ENCODE measurements around the gene FOXJ2.
"Not testable (repeated sequence)": the region's sequence is repeated elsewhere in the genome, so short reads cannot be mapped to it uniquely, and the experiment has no call there.

The FOXJ2 gene

DNA sequence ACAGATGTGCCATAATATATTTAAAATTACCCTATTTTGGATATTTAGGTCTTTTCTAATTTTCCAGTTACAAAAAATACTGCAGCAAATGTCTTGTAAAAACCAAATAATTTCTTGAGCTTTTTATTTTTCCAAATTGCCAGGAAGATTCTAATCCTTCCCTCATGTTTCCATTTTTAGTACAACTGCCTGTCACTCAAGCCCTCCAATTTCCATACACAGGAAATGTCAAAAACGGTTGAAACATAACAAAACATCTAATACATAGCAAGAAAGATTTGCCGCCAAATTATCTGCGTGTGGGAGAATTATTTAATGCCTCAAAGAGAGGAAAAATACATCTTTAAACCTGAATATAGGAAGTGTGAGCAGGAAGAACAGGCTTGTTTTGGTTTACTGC, 2.3 kb upstream of the FOXJ2 start:
- DNase-seq = no peak

DNA sequence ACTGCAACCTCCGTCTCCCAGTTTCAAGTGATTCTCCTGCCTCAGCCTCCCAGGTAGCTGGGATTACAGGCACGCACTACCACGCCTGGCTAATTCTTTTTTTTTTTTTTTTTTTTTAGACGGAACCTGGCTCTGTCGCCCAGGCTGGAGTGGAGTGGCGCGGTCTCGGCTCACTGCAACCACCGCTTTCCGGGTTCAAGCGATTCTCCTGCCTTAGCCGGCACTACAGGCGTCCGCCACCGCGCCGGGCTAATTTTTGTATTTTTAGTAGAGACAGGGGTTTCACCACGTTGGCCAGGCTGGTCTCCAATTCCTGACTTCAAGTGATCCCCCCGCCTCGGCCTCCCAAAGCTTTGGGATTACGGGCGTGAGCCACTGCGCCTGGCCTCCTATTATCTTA, 1.5 kb upstream of the FOXJ2 start:
- not testable (repeated sequence) for DNase-seq

DNA sequence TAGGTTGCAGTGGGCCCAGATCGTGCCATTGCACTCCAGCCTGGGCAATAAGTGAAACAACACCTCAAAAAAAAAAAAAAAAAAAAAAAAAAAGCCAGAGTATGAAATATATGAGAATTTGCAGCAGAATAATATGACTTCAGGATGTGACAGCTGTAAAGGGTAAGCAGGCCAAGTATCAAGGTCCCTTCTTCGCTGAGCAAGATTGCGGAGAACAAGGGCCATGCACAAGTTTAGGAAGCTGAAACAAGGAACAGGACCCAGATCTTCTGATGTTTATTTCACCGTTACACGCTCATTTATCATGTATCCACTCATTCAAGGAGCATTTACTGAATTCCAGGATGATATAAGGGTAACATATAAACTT, 659 bp upstream of the FOXJ2 start:
- no peak for DNase-seq

DNA sequence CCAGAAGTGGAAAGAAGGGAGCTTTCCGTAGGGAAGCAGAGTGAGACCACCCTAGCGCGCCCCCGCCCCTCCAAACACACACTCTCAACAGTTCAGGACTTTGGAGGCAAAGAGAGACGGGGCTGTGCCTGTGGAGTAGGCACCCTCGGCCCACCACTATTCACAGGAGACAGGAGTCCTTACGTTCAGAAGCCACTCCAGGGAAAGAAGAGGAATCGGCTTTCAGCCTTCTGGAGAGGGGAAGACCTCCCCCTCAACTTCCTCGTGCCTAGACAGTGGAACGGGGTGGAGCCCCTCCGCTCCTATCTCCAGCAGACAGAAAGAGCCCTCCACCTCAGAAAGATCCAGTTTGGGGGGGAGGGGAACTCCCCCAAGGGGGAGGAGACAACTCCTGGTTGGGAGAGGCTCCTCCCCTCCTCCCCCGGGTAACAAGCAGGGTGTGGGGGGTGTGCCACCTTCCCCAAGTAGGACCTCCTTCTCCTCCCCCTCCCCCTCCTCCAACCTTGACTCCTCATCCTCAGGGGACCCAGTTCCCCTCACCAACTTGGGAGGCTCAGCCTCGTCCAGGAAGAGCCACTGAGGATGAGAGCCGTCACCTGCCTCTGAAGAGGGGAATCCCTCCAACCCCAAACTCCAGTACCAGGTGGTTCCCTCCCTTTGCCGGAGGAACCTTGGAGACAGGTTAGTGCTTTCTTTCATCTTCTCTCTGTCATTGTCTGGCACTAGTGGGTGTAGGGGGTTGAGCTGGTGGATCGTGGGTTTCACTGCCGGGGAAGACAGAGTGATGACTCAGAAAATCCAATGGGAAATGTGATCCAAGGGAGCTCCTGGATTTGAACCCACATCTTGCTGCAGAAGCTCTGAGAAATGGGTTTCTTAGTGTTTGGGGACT, 883 bp downstream of the FOXJ2 start:
- DNase-seq = peak in 3 of 5 experiments; percentile 24 to 58 (median 48)

DNA sequence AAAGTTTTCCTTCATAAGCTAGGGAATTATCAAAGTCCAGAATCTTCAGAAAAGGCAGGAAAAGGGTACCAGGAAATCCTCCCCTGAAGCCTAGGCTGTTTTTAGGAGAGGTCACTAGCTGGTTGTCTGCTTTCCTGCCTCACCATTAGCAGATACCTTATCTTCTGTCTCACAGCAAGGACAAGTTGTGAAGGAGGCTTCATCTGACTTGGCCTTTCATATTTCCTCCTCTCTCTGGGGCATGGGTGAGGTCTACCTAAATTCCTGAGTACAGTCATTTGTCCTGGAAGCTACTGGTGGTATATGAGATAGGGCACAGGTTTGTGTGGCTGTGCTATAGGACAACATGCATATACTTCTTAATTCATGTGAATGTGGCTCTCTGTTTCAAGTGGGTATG, 2.3 kb downstream of the FOXJ2 start:
- no peak for DNase-seq

DNA sequence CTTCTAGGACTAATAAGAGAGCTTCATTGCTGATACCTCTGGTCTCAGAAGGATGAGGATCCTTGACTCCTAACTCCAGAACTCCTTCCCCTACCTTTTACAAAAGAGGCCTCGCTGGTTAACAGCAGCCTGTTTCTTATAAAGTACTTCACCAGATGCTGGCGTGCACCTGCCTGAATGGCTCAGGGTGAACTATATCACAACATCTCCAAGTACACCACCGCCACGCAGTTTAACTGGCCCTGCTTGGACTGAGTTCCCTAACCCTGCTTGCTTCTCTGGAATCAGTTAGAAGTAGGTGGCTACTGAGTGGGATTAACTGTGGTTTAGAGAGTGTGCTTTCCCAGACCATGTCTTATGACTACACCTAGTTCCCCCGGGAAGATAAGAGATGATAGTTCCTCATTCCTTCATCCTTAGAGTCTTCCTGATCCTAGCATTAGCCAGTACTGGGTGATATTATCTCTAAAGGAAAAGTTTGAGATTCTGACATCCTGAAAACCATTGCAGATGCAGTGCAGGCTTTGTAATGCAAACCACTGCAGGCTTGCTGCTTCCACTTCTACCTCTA, 3.0 kb downstream of the FOXJ2 start:
- no peak for DNase-seq

DNA sequence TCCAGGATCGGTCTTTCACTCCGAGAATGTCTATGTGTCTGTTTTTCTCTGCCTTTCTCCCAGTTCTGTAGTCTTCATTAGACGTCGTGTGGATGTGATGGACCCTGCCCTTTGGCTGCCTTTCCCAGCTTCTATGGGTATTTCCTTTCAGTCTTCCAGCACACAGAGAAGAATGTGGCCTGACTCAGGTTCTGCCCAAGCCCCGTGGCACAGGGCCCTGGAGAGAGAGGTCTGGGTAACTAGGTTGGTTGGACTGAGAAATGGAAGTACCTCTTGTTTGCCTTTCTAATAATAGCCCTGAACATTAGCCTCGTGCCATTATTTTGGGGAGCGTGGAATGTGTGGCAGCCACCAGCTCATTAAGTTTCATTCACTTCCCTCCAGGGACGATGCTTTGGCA, 3.8 kb downstream of the FOXJ2 start:
- no peak for DNase-seq

DNA sequence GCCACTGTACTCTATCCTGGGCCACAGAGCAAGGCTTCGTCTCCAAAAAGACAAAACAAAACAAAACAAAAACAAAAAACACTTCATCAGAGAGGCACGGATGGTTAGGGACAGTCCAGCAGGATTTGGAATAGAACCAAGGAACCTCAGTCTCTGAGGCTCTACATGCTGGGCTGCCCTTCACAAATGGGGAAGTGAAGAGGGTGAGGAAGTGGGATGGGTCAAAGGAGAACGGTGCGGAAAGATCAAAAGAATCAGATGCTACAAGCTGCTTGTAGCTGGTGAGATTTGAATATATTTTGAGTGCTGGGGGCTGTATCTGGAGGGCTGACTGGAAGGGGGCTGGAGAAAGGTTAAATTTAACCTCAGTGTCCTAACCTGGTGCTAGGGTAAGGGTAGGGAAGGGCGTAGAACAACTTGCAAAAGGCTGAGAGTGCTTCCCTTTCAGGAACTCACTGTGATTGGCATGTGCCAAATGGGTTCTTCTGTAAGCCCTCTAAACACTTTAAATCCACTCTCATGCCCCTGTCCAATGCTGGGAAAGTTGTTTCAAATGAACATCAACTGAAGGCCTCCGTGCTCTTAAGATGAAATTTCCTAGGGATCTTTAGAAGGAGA, 4.6 kb downstream of the FOXJ2 start:
- DNase-seq = no peak

DNA sequence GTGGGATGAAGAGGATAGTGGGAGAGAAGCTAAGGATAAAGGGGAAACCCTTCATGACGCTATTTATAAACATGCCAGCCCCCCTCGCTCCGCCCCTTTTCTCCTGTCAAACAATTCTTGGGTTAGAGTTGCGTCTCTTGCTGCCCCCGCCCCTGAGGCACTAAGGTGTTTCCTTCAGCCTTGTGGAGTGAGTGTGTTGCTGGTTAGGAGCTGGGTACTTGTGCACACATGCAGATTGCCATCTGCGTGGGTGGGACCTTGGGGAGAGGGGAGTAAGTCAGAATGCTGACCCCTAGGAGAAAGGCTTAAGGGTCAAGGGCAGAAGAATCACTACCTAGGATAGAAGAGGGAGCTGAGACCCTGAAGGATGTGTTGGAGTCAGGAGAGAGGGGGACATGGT, 5.4 kb downstream of the FOXJ2 start:
- no peak for DNase-seq

DNA sequence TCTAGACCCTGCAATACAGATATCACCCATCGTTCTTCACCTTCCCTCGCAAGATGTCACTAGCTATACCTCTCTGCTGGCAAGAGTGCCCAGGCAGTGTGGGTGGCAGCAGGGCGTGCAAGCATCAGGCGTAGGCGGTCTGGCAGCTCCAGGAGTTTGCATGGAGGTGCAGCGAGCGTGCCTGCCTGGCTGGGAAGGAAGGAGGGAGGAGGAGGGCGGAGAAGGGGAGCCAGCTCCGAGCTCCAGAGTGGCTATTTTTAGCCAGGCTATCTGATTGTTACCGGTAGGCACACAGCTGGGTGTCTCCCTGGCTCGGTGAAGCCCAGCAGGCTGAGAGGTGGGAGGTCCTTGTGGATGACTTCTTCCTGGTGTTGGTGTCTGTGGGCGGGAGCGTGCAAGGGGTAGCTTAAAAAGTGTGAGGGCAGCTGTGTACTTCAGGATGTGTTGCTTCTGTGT, 6.2 kb downstream of the FOXJ2 start:
- peak in 2 of 5 experiments; percentile 25 to 68 for DNase-seq

DNA sequence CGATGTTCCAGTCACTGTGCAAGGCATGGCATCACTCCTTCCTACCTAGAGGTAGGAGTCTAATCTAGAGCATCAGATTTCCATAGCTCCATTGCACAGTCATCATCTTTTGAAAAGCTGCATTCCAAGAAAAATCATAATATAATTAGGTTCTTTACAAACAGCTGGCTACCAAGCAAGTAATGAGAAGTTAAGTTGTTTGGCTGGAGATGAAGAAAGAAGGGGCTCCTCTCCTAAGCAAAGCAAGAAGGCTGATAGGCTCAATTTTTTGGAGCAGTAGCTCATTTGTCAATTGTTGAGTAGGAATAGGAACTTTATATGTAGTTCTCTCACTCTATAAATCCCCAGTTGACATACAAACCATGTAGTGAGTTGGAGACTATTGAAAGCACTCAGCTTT, 8.3 kb downstream of the FOXJ2 start:
- no peak for DNase-seq

DNA sequence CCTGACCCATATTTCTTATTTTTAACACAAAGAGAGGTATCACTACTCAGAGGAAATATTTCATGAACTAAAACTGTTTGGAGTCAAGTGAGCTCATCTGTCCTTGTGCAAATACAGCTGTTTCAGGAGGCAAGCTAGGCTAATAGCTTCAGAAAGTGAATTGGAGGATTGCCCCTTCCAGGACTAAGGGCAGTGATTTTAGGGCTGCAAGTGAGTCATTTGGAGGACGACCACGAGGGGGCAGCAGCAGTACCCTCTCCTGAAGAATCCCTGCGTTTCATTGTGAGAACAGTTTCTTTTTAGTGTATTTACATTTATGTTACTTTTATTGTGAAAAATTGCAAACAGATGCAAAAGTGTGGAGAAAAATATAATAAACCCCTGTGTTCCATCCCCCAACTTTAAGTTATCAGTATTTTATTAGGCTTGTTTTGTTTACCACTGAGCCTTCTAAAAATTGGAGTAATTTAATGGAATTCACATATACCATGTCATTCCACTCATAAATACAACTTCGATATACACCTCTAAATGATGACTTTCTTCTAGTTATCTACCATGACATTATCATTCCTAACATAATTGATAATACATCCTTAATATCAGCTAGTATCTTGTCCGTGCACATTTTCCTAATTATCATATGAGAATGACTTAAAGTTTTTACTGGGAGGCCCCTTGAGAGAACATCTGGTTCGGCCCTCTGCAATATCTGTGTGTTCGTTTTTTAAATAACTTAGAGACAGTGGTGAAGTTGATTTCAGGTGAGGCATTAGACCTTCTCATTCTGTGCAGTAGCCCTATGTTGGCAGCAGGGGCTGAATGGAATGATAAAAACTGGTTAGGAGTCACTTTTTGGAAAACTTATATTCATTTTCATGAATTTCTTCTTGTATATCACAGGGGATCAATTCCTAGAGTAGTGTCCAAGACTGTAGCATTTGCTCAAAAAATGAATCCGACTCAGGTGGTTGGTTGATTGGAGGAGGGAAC, 13.7 kb downstream of the FOXJ2 start:
- DNase-seq = peak; percentile 61 to 75 (median 71)

DNA sequence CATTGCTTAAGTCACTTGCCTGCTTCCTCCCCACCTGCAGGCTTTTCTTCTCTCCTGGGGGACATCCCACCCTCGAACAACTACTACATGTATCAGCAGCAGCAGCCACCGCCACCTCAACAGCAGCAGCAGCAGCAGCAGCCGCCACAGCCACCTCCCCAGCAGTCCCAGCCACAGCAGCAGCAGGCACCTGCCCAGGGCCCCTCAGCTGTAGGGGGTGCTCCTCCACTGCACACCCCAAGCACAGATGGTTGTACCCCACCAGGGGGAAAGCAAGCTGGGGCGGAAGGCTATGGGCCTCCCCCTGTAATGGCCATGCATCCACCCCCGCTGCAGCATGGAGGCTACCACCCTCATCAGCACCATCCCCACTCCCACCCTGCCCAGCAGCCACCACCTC, 15.3 kb downstream of the FOXJ2 start:
- no peak for DNase-seq

DNA sequence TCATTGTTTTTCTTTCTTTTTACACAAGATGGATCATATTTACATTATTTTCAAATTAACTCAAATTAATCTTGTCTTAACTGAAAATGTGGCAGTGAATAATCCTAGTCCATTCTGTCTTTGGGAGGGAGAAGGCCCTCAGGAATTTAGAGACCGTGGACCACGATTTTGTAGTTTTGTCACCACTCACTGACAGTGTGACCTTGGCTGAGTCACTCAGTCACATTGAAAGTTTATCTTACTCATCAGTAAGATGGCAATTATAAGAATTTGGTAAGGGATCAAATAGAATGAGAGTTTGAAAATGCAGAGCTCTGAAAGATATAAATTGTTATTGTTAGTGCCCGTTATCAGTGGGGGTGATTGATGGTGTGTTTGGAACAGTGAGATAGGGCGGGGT, 16.4 kb downstream of the FOXJ2 start:
- DNase-seq = no peak

DNA sequence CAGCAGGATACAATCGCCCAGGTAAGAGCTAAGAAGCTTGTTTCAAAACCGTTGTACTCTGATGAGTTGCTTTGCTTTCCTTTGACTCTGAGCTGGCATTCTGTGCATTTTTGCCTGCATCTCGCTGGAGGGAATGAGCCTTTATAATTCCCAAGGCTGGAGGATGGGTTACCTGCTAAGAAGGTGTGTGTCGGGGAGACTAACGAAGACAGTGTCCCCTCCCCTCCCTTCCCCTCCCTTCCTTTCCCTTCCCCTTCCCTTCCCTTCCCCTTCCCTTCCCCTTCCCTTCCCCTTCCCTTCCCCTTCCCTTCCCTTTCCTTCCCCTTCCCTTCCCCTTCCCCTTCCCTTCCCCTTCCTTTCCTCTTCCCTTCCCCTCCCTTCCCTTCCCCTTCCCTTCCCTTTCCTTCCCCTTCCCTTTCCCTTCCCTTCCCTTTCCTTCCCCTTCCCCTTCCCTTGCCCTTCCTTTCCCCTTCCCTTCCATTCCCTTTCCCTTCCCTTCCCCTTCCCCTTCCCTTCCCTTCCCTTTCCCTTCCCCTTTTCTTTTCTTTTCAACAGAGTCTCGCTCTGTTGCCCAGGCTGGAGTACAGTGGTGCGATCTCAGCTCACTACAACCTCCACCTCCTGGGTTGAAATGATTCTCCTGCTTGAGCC, 18.2 kb downstream of the FOXJ2 start:
- no peak for DNase-seq

DNA sequence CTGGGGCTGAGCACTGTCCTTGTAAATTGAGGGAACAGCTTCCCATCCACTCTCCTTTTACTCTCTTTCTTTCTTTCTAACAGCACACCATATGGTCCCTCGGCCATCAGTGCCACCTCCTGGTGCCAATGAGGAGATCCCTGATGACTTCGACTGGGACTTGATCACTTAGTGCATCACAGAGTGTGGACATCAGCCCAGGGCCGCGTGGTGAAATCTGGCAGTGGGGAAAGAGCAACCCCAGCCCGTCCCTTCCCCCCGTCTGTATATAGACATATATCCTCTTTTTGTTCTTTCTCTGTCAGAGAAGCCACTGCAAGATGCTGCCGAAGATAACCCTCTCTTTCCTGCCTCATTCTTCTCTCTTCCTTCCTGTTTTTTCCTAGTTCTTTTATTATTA, 20.2 kb downstream of the FOXJ2 start:
- DNase-seq = no peak

DNA sequence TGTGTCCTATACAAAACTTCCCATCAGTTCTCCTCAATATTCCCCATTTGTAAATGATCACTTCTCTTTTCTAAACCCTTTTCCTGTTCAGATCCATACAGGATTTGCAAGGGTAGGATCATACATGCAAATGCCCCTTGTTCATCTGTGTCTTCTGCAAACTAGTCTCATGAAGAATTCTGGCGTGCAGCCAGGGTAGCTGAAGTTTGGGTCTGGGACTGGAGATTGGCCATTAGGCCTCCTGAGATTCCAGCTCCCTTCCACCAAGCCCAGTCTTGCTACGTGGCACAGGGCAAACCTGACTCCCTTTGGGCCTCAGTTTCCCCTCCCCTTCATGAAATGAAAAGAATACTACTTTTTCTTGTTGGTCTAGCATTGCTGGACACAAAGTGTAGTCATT, 22.3 kb downstream of the FOXJ2 start:
- no peak for DNase-seq

DNA sequence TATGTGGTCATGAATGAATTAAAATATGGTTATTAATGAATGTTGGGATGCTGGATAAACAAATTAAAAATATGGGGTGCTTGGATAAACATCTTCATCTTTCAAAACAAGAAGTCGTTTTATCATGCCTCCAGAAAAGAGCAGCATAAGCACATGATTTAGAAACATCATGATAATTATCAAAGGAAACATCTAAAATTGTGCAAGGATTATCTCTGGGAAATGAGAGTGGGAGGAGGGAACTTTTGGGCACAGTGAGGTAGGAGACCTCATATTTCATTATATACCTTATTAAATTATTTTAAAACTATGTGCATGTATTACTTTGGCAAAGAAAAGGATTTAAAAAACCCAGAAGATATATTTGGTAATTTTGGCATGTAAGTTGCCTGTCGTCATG, 24.8 kb downstream of the FOXJ2 start:
- no peak for DNase-seq

DNA sequence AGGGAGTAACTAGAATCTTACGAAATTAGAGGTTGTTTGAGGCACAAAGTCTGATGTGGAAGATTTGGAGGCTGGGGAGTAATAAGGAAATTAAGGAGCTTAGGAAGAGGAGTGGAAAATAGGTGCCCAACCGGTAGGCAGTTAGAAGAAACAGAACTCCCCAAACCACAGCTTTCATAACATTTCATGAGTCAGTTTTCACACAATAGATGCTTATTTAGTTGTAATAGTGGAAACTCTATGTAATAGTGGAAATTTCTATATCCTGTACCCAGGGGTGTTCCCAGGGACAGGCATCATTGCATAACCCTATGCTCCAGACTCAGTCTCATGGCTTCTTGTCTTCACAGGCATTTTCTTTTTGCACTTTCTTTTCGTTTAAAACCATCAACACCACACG, 25.3 kb downstream of the FOXJ2 start:
- DNase-seq = no peak

DNA sequence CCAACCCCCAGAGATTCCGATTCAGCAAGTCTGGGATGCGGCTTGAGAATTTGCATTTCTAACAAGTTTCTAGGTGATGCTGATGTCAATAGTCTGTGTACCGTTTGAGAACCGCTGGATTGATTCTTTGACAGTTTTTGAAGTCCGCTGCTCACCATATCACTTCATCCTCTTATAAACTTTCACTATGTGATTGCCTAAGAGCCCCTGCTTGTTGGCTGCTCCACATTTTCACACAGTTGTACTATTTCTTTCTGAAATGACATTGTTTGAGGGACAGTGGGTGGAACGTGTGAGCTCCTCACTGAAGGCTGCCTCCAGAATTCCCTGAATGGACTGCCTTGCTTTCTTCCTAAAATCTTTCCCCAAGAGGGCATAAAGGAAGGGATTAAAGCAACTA, 26.0 kb downstream of the FOXJ2 start:
- no peak for DNase-seq

DNA sequence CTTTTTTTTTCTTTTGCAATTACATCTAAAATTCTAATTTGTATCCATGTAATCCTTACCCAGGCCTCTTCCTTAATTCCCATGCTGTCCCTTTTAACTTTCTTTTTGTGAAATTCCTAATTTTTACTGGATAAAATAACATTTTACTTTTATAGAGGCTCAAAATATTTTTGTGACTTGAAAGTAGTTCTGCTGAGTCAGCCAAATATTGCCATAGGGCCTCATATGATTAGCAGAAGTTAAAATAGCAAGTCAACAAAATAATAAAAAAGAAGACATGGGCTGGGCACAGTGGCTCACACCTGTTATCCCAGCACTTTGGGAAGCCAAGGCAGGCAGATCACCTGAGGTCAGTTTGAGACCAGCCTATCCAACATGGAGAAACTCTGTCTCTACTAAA, 31.6 kb downstream of the FOXJ2 start:
- DNase-seq = no peak

DNA sequence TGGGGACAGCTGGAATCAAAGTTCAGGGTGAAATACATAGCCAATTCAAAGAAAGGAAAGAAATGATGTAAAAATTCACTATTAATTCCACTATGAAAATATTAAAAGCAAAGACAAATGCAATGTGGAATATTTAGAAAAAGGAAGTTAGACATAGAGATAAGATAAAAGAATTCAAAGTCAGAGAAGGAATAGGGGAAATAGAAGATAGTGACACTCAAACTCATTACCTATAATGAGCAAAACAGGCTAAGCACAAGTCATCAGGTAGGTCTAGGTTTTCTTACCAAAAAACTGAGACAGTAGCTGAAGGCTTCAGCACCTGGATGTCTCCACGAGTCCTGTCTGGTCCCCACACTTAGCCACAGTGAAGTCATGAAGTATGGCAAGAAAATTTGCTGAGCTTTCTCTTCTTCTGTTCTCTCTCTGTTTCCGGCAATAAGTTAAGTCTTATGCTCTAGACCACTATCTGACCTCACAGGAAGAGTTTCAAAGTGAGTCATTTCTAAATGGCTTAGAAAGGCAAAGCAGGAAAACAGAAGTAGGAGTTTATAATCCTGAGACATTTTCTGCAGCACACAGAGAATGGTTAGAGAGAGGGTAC, 33.6 kb downstream of the FOXJ2 start, which contains the start of gene C3AR1:
C3AR1 (minus strand) TSS at position 369 of the 604 bp plus-strand sequence. CDS start 6,174 bp downstream, outside the sequence.
- peak in 3 of 5 experiments; percentile 26 to 83 (median 77) for DNase-seq

Measured in T-helper 2 cell (primary cell).